Liver (tissue), 9 donors: ENCODE data around the gene ACOT12. TPM values are rescaled to one million over a fixed set of nuclear protein-coding genes. Genes with fewer than 3 reads are reported as not detected.

Experiments used
- DNase-seq: peaks from one replicate; pipeline ENCODE4 v3.0.0-alpha.2; 2017; ENCODE audit warnings: low spot score
- H3K27ac ChIP-seq, 2 donors: one replicate each; pipeline ENCODE4 v1.7.0; 2013; ENCODE audit warnings: inconsistent platforms in 2 of 2, low read length in 2 of 2, control low read depth in 1 of 2, low read depth in 1 of 2, mild to moderate bottlenecking in 1 of 2
- H3K27me3 ChIP-seq, 4 donors: one replicate each; pipeline versions ENCODE4 v1.6.1 to v1.7.0; 2013; ENCODE audit warnings: low read length in 3 of 4, inconsistent platforms in 1 of 4, mild to moderate bottlenecking in 1 of 4, moderate library complexity in 1 of 4; ENCODE audit not compliant: control insufficient read depth in 4 of 4, insufficient read depth in 4 of 4
- H3K36me3 ChIP-seq, 4 donors: one replicate each; pipeline versions ENCODE4 v1.6.1 to v1.7.0; 2013; ENCODE audit warnings: low read length in 3 of 4, mild to moderate bottlenecking in 3 of 4, low read depth in 1 of 4, moderate library complexity in 1 of 4; ENCODE audit not compliant: control insufficient read depth in 4 of 4, insufficient read depth in 3 of 4
- H3K4me1 ChIP-seq, 4 donors: one replicate each; pipeline versions ENCODE4 v1.6.1 to v1.7.0; 2013; ENCODE audit warnings: low read length in 3 of 4, mild to moderate bottlenecking in 3 of 4, moderate library complexity in 1 of 4; ENCODE audit not compliant: control insufficient read depth in 4 of 4, insufficient read depth in 4 of 4
- H3K4me3 ChIP-seq, 3 donors: one replicate each; pipeline versions ENCODE4 v1.6.1 to v1.7.0; 2013; ENCODE audit warnings: low read length in 3 of 3, control low read depth in 1 of 3, low read depth in 1 of 3, mild to moderate bottlenecking in 1 of 3
- H3K9ac ChIP-seq, 2 donors: one replicate each; pipeline ENCODE4 v1.7.0; 2013; ENCODE audit warnings: low read length in 2 of 2, mild to moderate bottlenecking in 2 of 2, moderate library complexity in 2 of 2, control low read depth in 1 of 2, low read depth in 1 of 2
- H3K9me3 ChIP-seq, 4 donors: one replicate each; pipeline versions ENCODE4 v1.6.1 to v1.7.0; 2013; ENCODE audit warnings: low read length in 3 of 4; ENCODE audit not compliant: control insufficient read depth in 4 of 4
- EGR1 ChIP-seq, 2 donors: IDR thresholded peaks; 2 replicates each; pipeline ENCODE4 v1.6.1; 2016 to 2018; ENCODE audit warnings: antibody characterized with exemption in 2 of 2, low read depth in 2 of 2
- FOXA1 ChIP-seq: IDR thresholded peaks from 2 replicates; pipeline ENCODE4 v1.6.1; 2016; ENCODE audit warnings: antibody characterized with exemption
- FOXA2 ChIP-seq: IDR thresholded peaks from 2 replicates; pipeline ENCODE4 v1.6.1; 2016; ENCODE audit warnings: antibody characterized with exemption
- GABPA ChIP-seq, 2 donors: IDR thresholded peaks in 1 of 2; conservative IDR thresholded peaks in 1 of 2; 2 replicates each; pipeline ENCODE4 v1.6.1; 2016; ENCODE audit warnings: antibody characterized with exemption in 2 of 2, mild to moderate bottlenecking in 1 of 2, moderate library complexity in 1 of 2
- HNF4A ChIP-seq, 2 donors: conservative IDR thresholded peaks; 2 replicates each; pipeline ENCODE4 v1.6.1; 2016; ENCODE audit warnings: antibody characterized with exemption in 2 of 2, mild to moderate bottlenecking in 2 of 2
- HNF4G ChIP-seq: IDR thresholded peaks from 2 replicates; pipeline ENCODE4 v1.6.1; 2016; ENCODE audit warnings: antibody characterized with exemption
- JUND ChIP-seq, 2 donors: IDR thresholded peaks; 2 replicates each; pipeline ENCODE4 v1.6.1; 2016; ENCODE audit warnings: antibody characterized with exemption in 2 of 2
- NR2F2 ChIP-seq: IDR thresholded peaks from 2 replicates; pipeline ENCODE4 v1.6.1; 2016; ENCODE audit warnings: antibody characterized with exemption
- RAD21 ChIP-seq, 2 donors: IDR thresholded peaks; 2 replicates each; pipeline ENCODE4 v1.6.1; 2016; ENCODE audit warnings: antibody characterized with exemption in 2 of 2, mild to moderate bottlenecking in 2 of 2
- SP1 ChIP-seq: IDR thresholded peaks from 2 replicates; pipeline ENCODE4 v1.6.1; 2018; ENCODE audit warnings: antibody characterized with exemption, mild to moderate bottlenecking
- TAF1 ChIP-seq: conservative IDR thresholded peaks from 2 replicates; pipeline ENCODE4 v1.6.1; 2016; ENCODE audit warnings: antibody characterized with exemption, mild to moderate bottlenecking
- YY1 ChIP-seq: IDR thresholded peaks from 2 replicates; pipeline ENCODE4 v1.6.1; 2016; ENCODE audit warnings: antibody characterized with exemption, mild to moderate bottlenecking
- WGBS: extraction: QIAGEN DNeasy Blood & Tissue Kit; methylation state at CpG from one replicate; pipeline ENCODE4 v1.1.7; 2013; 5-methylcytosine and 5-hydroxymethylcytosine counted together
- polyA plus RNA-seq, 2 donors: library from polyadenylated mRNA; stranded (reverse) in 1 of 2; unstranded in 1 of 2; fragments of 200-250 nt in 1 of 2; fragments of >200 nt in 1 of 2; fragmentation: Nextera tagmentation in 1 of 2; extraction: Ambion mirVana in 1 of 2; gene quantifications; one replicate each; pipeline versions ENCODE4 v1.2.1 to v1.2.3, GENCODE V29; 2013 to 2015
- total RNA-seq, 2 donors: library from RNA; depleted of rRNA; stranded (reverse); fragments of >200 nt; gene quantifications; one replicate each; pipeline ENCODE4 v1.2.3, GENCODE V29; 2014
- TF ChIP-seq, protein P1 (sequence below): IDR thresholded peaks from 2 replicates; pipeline ENCODE4 v1.6.1; 2016; ENCODE audit warnings: antibody characterized with exemption, mild to moderate bottlenecking
- TF ChIP-seq, protein P2 (sequence below): fragments of 150-350 bp; IDR thresholded peaks from 2 replicates; pipeline ENCODE4 v1.5.1; 2017; ENCODE audit warnings: improper control_type of control experiment, low read depth, low read length; ENCODE audit not compliant: missing input control
- TF ChIP-seq, protein P3 (sequence below): IDR thresholded peaks from 2 replicates; pipeline ENCODE4 v1.6.1; 2016; ENCODE audit warnings: antibody characterized with exemption
- TF ChIP-seq, protein P4 (sequence below): IDR thresholded peaks from 2 replicates; pipeline ENCODE4 v1.6.1; 2016; ENCODE audit warnings: antibody characterized with exemption
- TF ChIP-seq, protein P5 (sequence below): IDR thresholded peaks from 2 replicates; pipeline ENCODE4 v1.6.1; 2016; ENCODE audit warnings: antibody characterized with exemption
- donor health status: healthy.
- donor health status: healthy.
- donor health status: healthy.
- donor health status: healthy.
- donor health status: healthy.

ACOT12 gene
- total and polyA plus RNA-seq, 4 donors = 16.9 to 76.4 (median 38.8) TPM

DNA sequence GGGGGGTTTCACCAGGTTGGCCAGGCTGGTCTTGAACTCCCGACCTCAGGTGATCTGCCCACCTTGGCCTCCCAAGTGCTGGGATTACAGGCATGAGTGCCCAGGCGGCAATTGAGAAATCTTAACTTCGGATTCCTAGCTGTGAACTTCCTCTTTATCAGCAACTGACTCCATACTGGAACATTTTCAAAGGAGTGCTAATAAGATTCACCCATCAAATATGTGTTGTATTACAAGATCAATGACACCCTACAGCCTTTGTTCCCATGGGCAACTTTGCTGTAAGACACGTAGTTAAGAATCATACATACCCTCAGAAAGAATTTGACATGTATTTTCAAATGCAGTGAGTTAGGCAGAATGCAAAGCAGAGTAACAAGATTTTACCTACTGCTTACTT lies 23.1 kb upstream of the ACOT12 start:
- no peak for DNase-seq
- Histone ChIP-seq H3K4me1 (peaks cover 0 to 2% (median under 1%) of the 10 kb centered on the region in 4 donors), H3K9me3 (no peaks in the 10 kb centered on the region), H3K27me3 (no peaks in the 10 kb centered on the region), H3K9ac (no peak overlapping the region), H3K36me3 (peaks cover 0 to 3% (median 0%) of the 10 kb centered on the region in 4 donors), H3K4me3 (no peak overlapping the region), H3K27ac (no peak overlapping the region)
- WGBS = 86% methylated on average over 4 of the region's 4 CpGs
- TF ChIP-seq YY1 (no peak), TAF1 (no peak), EGR1 (IDR thresholded peaks at IDR 0.05; ENCODE audit: low read depth in 2 of 2) (no peak), RAD21 (IDR thresholded peaks at IDR 0.05) (no peak), FOXA2 (no peak), NR2F2 (no peak), HNF4G (no peak), HNF4A (conservative IDR thresholded peaks at IDR 0.05) (no peak), FOXA1 (no peak), SP1 (no peak), GABPA (IDR thresholded peaks at IDR 0.05 in 1 of 2, conservative IDR thresholded peaks at IDR 0.05 in 1 of 2) (no peak), JUND (IDR thresholded peaks at IDR 0.05) (no peak)
- TF ChIP-seq, protein P1, sequence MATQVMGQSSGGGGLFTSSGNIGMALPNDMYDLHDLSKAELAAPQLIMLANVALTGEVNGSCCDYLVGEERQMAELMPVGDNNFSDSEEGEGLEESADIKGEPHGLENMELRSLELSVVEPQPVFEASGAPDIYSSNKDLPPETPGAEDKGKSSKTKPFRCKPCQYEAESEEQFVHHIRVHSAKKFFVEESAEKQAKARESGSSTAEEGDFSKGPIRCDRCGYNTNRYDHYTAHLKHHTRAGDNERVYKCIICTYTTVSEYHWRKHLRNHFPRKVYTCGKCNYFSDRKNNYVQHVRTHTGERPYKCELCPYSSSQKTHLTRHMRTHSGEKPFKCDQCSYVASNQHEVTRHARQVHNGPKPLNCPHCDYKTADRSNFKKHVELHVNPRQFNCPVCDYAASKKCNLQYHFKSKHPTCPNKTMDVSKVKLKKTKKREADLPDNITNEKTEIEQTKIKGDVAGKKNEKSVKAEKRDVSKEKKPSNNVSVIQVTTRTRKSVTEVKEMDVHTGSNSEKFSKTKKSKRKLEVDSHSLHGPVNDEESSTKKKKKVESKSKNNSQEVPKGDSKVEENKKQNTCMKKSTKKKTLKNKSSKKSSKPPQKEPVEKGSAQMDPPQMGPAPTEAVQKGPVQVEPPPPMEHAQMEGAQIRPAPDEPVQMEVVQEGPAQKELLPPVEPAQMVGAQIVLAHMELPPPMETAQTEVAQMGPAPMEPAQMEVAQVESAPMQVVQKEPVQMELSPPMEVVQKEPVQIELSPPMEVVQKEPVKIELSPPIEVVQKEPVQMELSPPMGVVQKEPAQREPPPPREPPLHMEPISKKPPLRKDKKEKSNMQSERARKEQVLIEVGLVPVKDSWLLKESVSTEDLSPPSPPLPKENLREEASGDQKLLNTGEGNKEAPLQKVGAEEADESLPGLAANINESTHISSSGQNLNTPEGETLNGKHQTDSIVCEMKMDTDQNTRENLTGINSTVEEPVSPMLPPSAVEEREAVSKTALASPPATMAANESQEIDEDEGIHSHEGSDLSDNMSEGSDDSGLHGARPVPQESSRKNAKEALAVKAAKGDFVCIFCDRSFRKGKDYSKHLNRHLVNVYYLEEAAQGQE = no peak
- TF ChIP-seq, protein P2, sequence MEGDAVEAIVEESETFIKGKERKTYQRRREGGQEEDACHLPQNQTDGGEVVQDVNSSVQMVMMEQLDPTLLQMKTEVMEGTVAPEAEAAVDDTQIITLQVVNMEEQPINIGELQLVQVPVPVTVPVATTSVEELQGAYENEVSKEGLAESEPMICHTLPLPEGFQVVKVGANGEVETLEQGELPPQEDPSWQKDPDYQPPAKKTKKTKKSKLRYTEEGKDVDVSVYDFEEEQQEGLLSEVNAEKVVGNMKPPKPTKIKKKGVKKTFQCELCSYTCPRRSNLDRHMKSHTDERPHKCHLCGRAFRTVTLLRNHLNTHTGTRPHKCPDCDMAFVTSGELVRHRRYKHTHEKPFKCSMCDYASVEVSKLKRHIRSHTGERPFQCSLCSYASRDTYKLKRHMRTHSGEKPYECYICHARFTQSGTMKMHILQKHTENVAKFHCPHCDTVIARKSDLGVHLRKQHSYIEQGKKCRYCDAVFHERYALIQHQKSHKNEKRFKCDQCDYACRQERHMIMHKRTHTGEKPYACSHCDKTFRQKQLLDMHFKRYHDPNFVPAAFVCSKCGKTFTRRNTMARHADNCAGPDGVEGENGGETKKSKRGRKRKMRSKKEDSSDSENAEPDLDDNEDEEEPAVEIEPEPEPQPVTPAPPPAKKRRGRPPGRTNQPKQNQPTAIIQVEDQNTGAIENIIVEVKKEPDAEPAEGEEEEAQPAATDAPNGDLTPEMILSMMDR = no peak
- TF ChIP-seq, protein P3, sequence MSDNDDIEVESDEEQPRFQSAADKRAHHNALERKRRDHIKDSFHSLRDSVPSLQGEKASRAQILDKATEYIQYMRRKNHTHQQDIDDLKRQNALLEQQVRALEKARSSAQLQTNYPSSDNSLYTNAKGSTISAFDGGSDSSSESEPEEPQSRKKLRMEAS = no peak
- TF ChIP-seq, protein P4, sequence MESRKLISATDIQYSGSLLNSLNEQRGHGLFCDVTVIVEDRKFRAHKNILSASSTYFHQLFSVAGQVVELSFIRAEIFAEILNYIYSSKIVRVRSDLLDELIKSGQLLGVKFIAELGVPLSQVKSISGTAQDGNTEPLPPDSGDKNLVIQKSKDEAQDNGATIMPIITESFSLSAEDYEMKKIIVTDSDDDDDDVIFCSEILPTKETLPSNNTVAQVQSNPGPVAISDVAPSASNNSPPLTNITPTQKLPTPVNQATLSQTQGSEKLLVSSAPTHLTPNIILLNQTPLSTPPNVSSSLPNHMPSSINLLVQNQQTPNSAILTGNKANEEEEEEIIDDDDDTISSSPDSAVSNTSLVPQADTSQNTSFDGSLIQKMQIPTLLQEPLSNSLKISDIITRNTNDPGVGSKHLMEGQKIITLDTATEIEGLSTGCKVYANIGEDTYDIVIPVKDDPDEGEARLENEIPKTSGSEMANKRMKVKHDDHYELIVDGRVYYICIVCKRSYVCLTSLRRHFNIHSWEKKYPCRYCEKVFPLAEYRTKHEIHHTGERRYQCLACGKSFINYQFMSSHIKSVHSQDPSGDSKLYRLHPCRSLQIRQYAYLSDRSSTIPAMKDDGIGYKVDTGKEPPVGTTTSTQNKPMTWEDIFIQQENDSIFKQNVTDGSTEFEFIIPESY = no peak
- TF ChIP-seq, protein P5, sequence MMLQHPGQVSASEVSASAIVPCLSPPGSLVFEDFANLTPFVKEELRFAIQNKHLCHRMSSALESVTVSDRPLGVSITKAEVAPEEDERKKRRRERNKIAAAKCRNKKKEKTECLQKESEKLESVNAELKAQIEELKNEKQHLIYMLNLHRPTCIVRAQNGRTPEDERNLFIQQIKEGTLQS = no peak
